HG02642 (cell line): ENCODE results near the gene ALG2.

Source experiments
- ATAC-seq: cut with Tn5 transposase; IDR thresholded peaks from one replicate; pipeline ENCODE4 v1.9.1; 2021; ENCODE audit warnings: mild to moderate bottlenecking; ENCODE audit not compliant: unreplicated experiment, poor library complexity

ALG2 gene, protein sequence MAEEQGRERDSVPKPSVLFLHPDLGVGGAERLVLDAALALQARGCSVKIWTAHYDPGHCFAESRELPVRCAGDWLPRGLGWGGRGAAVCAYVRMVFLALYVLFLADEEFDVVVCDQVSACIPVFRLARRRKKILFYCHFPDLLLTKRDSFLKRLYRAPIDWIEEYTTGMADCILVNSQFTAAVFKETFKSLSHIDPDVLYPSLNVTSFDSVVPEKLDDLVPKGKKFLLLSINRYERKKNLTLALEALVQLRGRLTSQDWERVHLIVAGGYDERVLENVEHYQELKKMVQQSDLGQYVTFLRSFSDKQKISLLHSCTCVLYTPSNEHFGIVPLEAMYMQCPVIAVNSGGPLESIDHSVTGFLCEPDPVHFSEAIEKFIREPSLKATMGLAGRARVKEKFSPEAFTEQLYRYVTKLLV

DNA sequence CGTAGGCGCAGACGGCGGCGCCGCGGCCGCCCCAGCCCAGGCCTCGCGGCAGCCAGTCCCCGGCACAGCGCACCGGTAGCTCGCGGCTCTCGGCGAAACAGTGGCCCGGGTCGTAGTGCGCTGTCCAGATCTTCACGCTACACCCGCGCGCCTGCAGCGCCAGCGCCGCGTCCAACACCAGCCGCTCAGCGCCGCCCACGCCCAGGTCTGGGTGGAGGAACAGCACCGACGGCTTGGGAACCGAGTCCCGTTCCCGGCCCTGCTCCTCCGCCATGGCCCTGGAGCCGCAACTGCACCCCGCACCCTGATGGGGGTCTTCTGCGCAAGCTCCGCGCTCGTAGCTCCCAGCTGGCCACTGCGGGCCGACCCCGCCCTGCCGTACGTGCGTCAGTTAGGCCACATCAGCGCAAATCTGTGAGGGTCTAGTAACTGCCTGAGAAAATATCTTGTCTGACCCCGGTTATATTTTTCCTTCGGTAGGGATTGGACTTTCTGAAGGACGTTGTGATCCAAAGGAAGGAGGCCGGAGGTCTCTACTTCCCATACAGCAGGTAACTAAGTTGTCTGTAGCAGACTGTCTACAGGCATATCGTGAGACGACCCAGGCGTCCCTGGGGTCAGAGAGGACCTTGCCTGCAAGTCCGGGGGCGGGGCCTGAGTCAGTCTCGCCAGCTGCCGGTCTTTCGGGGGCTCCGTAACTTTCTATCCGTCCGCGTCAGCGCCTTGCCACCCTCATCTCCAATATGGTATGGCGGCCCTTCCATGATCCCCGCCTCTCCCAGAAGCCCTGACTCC lies at the start of gene ALG2, which contains the start of gene SEC61B:
ALG2 (minus strand) TSS at position 322 of the 795 bp plus-strand sequence; CDS start at position 274, 48 bp downstream.
SEC61B (plus strand) TSS at position 662 of the 795 bp plus-strand sequence; CDS start at position 744, 82 bp downstream.
- peak; percentile 93 for ATAC-seq

DNA sequence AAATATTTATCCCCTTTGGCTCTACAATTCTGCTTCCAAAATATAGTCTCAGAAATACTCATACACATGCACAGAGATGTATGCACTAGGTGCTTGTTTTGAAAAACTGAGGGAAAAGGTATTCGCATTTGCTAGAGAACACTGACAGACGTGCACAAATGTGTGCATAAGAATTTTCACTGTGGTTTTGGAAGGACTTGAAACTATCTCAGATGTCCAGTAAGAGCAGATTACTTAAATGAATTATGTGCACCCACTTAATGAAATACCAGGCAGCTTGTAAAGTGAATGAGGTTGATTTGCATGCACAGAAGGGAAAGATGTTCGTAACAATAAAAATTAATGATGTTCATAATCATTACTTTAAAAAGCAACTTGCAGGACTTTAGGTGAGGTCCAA lies 48.7 kb upstream of the ALG2 start:
- ATAC-seq = no peak

DNA sequence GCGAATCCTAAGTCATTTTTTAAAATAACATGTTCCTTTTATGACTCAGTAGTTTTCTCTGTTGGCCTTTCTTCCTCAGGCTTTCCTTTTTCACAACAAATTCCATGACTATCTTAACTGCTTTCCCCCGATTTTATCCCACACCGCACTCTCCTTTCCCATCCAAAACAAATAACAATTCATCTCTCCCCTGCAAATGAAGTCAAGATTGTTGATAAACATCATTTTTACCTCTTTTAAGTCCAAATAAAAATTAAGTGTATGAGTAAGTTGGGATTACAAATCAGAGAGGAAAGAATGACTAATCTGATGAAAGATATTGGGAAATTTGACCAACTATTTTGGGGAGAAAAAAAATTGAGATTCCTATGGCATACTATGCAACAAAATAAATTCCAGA lies 47.7 kb upstream of the ALG2 start:
- no peak for ATAC-seq

DNA sequence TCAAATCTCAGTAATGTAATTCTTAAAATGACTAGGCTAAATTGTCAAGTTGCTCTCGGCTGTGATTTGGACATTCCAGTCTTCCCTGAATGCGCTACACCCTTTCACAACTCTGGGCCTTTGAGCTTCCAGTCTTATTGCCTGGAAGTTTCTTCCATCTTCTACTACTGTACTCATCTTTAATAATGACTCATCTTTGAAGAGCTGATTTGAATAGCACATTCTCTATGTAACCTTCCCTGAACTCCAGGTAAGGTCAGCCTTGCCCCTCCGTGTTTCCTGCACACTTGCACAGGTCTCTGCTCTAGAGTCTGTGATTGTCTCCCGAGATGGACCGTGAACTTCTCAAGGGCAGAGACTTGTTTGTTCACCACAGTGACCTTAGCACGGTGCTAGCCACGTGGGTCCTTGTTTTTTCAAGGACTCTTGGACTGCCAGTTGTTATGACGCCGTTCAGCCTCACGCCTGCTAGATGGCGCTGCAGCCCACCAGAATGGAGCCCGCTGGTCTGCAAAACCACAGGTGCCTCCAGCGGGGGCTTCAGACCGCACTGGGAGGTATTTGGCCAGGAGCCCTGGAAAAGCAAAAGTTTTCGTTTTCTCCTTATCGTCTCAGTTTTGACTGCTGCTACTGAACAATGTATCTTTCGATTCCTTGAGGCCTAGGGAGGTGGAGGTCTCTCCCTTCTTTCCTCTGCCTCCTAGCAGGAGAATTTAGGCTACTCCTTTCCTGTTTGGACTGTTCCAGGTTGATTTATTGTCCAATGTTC lies 44.7 kb upstream of the ALG2 start:
- ATAC-seq = peak; percentile 66

DNA sequence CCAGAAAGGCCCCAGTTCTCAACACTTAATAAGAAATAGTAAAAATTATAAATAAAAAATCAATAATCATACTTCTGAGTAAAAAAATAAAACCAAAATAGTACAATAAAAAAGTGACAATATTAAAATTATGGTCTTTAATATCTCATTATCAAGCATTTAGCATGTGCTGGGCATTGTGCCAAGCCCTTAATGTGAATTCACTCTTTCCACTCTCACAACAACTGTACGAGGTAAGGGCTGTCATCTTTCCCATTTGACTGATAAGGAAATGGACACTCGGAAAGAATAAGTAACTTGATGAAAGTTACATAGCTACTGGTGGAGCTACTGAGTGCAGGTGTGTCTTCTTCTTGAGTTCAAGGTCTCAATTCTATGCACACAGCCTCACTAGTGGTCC lies 43.9 kb upstream of the ALG2 start:
- no peak for ATAC-seq

DNA sequence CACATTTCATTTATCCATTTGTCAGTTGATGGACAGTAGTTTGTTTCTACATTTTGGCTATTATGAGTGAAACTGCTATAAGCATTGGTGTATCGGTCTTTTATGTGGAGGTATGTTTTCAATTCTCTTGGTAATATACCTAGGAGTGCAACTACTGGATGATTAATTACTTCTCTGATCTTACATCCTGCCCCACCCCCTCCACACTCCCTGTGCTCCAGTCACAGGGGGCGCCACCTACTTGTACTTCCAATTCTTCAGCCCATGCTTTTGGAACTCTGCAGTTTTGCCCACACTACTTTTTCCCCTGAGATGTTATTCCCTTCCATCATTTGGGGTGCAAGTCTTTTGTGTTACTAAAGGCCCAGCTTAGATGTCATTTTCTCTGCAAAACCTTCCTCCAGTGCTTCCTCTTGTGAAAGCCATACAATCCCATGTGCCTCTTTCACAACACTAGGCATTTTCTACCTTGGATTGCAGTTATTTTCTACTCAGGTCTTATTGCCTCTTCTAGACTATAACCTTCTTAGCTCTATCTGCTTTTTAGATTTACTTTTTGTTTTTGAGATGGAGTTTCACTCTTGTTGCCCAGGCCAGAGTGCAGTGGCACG lies 42.4 kb upstream of the ALG2 start:
- no peak for ATAC-seq

DNA sequence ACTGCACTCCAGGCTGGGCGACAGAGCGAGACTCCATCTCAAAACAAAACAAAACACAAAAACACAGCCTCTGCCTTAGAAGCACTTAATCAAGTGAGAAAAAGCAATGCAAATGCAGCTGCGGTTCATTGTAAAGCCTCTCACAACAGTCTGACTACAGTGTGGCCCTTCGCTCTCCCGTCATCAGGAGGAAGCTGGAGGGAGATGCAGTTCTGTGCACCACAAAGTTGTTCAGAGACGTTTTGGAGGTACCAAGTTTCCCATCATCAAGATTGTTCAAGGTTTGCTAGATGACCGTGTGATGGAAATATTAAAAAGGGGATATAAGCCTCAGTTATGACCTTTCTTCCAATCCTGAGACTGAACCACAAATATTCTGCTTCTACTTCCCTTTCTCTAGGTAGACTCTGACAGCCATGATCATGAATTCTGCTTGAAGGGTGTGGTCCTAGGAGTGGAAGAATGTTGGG lies 41.2 kb upstream of the ALG2 start:
- peak; percentile 51 for ATAC-seq

DNA sequence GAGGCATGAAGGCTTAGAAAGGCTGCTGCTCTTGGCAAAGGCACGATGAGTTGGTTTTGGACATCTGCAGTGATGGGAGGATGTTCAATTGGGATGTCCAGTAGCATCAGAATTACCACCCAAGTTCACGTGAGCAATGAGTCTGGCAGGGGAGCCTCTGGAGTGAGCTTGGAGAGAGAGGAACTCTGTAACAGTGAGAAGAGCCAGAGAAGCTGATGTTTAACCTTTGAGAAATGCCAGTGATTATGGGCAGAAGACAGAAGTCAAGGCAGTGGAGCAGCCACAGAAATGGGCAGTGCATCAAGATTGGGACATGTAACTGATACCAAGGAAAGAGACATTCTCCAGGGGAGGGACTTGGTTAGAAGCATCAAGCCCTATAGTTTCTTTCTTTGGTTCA lies 40.2 kb upstream of the ALG2 start:
- ATAC-seq = no peak

DNA sequence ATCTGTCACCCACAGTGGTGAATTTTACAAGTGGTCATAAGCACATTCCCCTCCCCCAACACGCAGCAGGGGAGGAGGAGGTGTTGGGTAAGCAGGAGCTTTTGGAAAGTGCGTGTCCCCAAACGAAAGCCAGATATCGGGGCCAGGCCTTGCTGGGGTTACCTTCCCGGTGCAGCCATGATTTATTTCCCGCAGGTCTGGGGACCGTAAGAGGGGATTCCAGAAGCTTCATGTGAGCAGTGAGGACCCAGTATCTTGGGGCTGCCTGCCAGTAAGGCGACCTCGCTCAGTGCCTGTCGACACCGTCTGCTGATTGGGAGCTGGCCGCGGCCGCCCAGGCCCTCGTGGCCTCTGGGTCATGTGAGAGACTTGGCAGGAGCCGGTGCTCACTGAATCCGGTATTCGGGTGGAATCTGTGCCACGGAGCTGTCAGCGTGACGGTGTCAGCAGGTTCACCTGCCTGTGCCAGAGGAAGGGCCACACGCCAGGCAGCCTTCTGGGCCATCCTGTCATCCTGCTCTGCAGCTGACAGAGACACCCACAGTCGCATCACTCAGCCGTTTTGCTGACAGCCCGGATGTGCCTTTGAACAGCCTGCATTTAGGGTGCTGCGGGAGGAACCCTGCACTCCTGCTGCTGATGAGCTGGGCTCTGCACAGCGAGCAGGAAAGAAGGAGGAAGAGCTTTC lies 37.6 kb upstream of the ALG2 start:
- peak; percentile 62 for ATAC-seq

DNA sequence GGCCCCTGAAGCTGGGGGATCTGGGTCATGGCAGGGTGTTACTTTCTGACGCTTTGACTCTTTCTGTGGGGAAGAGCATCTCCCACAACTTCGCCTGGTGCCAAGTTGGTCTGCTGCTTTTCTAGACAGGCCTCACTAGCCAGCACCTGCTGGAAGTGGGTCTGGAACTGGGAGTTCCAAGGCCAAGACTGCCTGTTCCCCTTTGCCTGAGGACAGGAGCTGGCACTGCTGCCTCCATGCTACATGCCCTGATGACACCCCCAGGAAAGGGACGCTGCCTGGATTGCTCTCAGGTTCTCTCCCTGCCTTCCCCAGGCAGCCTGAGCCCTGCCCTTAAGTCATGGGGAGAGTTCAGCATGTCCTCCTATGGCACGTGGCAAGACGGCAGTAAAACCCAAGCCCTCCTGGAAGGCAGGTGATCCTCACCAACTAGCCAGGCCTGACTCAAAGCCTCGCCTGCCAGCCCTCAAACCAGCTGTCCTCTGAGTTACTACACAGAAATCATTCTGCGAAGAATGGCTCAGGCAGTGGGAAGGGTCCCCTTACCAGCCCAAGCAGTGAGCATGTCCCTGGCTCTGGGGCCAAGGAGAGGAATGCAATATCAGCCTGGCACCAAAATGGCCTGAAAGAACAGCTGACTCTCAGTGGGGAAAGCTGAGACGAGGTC lies 36.1 kb upstream of the ALG2 start:
- ATAC-seq = no peak

DNA sequence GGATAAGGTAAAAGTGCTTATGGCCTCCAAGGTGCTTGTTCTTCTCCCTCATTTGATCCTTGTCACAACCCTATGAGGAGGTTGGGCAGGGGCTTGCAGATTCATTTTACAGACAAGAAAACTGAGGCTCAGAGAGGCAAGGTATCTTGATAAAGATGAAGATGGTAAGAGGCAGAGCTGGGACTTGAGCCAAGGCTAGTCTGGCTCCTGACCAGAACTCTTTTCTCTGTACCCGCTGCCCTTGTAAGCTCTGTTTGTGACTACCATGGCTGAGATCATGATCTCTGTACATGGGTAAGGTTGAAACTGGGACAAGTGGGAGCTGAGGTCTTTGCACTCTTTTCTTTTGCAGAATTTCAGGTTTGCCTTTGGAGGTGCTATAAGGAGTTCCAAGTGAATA lies 33.9 kb upstream of the ALG2 start:
- ATAC-seq = no peak

DNA sequence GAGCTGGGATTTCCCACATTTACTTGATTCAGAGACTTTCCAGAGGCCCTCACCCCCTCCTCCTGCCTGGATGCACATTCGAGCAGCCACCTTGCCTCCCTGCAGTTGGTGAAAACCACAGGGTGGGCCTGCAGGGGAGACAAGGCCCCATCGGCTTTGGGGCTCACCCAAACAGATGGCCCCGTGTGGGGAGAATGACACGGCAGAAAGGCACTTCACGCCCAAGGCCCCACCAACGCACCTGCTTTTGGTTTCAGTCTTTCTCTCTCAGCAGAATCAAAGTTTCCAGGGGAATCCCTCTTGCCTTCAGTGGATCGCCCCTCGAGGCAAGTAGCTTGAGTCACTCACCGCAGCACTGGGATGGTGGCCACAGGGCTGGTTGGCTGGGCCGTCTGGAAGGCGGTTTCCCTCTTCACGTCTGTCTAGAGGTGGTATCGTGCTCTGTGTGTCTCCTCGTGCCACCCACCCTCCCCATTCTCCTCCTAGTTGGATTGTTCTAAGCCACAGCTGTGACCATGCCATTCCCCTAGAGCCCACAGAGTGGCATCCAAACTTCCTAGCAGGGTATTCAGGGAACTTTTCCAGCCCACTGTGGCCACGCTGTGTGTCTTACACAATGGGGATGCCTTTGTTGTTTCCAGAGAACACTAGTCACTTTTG lies 32.2 kb upstream of the ALG2 start:
- ATAC-seq = peak; percentile 82

DNA sequence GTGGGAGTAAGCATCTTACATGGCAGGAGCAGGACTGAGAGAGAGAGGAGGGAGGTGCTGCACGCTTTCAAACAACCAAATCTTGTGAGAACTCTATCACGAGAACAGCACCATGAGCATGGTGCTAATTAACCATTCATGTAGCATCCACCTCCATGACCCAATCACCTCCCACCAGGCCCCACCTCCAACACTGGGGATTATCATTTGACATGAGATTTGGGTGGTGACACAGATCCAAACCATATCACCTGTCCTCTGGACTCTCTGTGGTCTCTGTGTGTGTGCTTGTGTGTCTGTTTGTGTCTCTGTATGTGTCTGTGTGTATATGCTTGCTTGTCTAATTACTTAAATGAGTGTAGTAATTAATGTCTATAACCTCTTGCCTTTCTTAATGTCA lies 31.4 kb upstream of the ALG2 start:
- ATAC-seq = peak; percentile 38

DNA sequence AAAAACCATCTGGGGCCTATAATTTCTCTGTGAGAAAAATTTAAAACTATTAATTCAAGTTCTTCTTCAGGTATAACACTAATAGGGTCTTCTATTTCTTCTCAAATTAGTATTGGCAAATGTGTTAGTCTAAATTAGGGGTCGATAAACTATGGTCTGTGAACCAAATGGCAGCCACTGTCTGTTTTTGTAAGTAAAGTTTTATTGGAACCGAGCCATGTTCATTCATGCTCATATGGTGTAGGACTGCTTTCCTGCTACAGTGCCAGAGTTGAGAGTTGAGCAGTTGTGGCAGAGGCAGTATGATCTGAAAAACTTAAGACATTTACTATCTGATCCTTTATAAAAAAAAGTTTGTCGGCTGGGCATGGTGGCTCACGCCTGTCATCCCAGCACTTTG lies 29.4 kb upstream of the ALG2 start:
- no peak for ATAC-seq

DNA sequence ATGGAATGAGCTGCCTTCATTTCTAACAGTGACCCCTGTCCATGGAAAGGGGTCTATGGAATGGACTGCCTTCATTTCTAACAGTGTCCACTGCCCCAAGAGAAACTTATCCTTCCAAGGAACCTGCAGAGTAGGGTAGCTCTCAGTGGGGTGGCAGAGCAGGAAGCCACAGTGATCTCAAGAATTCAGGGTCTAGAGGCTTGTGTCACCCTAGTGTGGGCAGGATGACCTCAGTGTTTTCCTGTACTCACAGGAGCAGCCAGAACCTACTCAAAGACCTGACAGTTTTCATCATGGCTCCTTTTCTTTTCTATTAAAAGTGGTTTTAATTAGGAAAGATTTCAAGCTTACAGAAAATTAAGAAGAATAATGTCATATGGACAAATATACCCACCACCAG lies 27.9 kb upstream of the ALG2 start:
- ATAC-seq = no peak

DNA sequence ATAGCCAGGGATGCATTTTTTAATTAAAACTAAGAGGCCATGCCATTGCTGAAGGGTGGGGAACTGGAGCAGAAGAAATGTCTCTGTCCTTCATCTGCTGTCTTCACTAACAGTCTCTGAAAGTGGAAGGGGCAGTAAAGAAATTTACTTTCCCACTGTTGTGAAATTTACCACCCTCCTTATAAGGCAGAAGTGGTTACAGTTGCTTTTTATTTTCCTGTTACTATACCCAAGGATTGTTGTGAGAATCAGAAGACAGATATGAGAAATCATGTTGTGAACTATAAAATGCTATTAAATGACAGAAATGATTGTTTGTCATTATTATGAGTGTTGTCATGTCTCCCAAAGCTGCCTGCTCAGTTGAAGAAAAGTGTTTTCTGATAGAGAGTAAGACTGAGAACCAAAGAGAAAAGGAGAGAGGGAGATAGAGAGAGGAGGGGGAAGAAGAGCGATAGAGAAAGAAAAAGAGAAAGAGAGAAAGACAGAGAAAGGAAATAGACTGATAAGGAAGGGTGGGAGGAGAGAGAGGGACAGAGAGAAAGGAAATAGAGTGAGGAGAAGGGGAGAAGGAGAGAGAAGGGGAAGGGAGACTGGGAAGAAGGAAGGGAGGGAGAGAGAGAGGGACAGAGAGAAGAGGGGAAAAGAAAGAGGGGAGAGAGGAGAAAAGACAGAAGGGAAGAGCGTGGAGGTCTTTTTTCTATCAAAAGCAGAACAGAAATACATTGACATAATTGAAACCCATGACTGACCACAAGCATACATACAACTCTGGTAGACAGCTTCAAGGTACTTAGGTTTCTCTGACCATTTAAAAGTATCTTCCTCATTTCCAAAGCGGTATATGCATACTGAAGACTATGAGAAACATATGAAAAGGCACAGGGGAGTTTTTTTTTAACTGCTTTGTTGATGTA lies 22.9 kb upstream of the ALG2 start:
- ATAC-seq = peak; percentile 91

DNA sequence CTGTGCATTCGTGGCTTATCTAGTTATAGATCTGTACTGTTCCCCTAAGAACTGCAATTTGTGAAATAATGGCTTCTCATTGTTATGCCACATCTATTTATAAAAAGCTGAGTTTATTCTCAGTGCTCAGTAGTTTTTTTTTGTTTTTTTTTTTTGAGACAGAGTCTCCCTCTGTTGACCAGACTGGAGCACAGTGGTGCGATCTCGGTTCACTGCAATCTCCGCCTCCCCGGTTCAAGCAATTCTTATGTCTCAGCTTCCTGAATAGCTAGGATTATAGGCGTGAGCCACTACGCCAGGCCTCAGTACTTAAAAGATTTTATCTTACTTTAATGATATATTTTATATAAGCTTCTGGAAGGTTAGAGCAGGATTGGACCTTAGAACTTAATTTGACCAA lies 19.4 kb upstream of the ALG2 start:
- ATAC-seq = no peak
